Mammary epithelial cell (primary cell): ENCODE data around the gene ALK.

ENCODE experiments used
- EZH2 ChIP-seq: IDR thresholded peaks from 2 replicates; pipeline ENCODE4 v1.6.1; 2012; ENCODE audit warnings: low read length, inconsistent platforms, borderline replicate concordance
- TF ChIP-seq, protein P1 (sequence below), 2 donors: IDR thresholded peaks in 1 of 2; conservative IDR thresholded peaks in 1 of 2; 2 replicates each; pipeline ENCODE4 v1.5.1; 2011 to 2012; ENCODE audit warnings: inconsistent platforms in 2 of 2, low read length in 2 of 2, mild to moderate bottlenecking in 2 of 2, control low read depth in 1 of 2, low read depth in 1 of 2; ENCODE audit not compliant: insufficient read depth in 1 of 2; ENCODE audit errors: extremely low read depth in 1 of 2

DNA sequence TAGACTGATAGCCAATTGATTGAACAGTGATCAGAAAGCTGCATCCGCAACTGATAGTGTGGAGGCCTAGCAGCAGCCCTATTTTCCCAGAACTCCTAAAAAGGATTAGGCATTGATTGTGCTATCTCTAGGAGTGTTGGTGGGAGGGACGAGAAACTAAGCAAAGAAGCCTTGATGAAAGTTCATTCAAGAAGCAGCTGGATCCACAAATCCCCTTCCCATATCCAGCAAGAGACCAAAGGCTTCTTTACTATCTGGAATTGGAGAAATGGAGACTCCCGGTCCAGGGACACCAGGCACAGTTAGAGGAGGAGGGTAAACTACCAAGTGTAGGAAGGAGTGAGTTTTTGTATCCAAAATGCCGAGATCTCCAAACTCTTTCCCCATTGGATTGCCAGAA is 151.5 kb downstream of the ALK start:
- TF ChIP-seq, protein P1, sequence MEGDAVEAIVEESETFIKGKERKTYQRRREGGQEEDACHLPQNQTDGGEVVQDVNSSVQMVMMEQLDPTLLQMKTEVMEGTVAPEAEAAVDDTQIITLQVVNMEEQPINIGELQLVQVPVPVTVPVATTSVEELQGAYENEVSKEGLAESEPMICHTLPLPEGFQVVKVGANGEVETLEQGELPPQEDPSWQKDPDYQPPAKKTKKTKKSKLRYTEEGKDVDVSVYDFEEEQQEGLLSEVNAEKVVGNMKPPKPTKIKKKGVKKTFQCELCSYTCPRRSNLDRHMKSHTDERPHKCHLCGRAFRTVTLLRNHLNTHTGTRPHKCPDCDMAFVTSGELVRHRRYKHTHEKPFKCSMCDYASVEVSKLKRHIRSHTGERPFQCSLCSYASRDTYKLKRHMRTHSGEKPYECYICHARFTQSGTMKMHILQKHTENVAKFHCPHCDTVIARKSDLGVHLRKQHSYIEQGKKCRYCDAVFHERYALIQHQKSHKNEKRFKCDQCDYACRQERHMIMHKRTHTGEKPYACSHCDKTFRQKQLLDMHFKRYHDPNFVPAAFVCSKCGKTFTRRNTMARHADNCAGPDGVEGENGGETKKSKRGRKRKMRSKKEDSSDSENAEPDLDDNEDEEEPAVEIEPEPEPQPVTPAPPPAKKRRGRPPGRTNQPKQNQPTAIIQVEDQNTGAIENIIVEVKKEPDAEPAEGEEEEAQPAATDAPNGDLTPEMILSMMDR (conservative IDR thresholded peaks at IDR 0.05 in 1 of 2, IDR thresholded peaks at IDR 0.05 in 1 of 2; ENCODE audit: extremely low read depth in 1 of 2, insufficient read depth in 1 of 2, low read depth in 1 of 2, low read length in 2 of 2) = no peak
- no peak for TF ChIP-seq EZH2
